Activated CD4-positive, alpha-beta T cell treated with anti-CD3 and anti-CD28 coated beads, Interleukin-2, amount 10 ng/mL, durations not matched to agents 7 days and 5 days (primary cell): ENCODE measurements around the gene PRKACA. TPM values are rescaled to one million over a fixed set of nuclear protein-coding genes. Genes with fewer than 3 reads are reported as not detected.

Experiments used
- total RNA-seq, 2 experiments: library from RNA; stranded (reverse); gene quantifications; one replicate each; pipeline ENCODE4 v1.2.3, GENCODE V29; 2021

Gene PRKACA
- total RNA-seq, 2 experiments from 2014 or later, result 50.6 to 56.8 TPM

Other genes starting within 250 kb of the PRKACA start
- gene NANOS3, start 240.6 kb downstream of the PRKACA start, total RNA-seq, result under 1 TPM in 1 of 2 experiments, not detected in 1; 0.48 TPM
- gene BRME1, start 211.6 kb downstream of the PRKACA start, total RNA-seq, result 1 to 10 TPM; 6.3 to 8.0 TPM
- 10 to 100 TPM; 36.5 to 39.3 TPM for gene CC2D1A, start 211.6 kb downstream of the PRKACA start, total RNA-seq
- gene PODNL1, start 179.3 kb downstream of the PRKACA start, total RNA-seq, result under 1 TPM; 0.17 to 0.58 TPM
- gene DCAF15, start 165.3 kb downstream of the PRKACA start, total RNA-seq, result 10 to 100 TPM; 80.3 to 85.4 TPM
- gene RFX1, start 111.4 kb downstream of the PRKACA start, total RNA-seq, result 10 to 100 TPM; 19.1 to 19.9 TPM
- not detected for gene RLN3, start 89.6 kb downstream of the PRKACA start, total RNA-seq
- gene IL27RA, start 86.0 kb downstream of the PRKACA start, total RNA-seq, result 10 to 100 TPM; 66.5 to 70.3 TPM
- gene PALM3, start 55.7 kb downstream of the PRKACA start, total RNA-seq, result not detected
- gene MISP3, start 45.0 kb downstream of the PRKACA start, total RNA-seq, result under 1 TPM; 0.67 to 0.69 TPM
- not detected for gene C19orf67, start 32.0 kb downstream of the PRKACA start, total RNA-seq
- gene SAMD1, start 27.0 kb downstream of the PRKACA start, total RNA-seq, result 10 to 100 TPM; 80.7 to 84.5 TPM
- gene ASF1B, start 18.8 kb upstream of the PRKACA start, total RNA-seq, result 100 to 1,000 TPM; 119 to 131 TPM
- gene ADGRL1, start 88.4 kb upstream of the PRKACA start, total RNA-seq, result 10 to 100 TPM; 12.5 to 14.0 TPM